SK-N-SH (cell line): ENCODE data around the gene RAE1. TPM values are rescaled to one million over a fixed set of nuclear protein-coding genes. Genes with fewer than 3 reads are reported as not detected.

Experiments
- CTCF ChIA-PET: fragments of 300-600, 350-600 bp; formaldehyde crosslinking; extraction: SDS; loops from one replicate; lab custom pipeline; 2021; lab: Yijun Ruan, JAX
- POLR2A ChIA-PET: fragments of 350-600 bp; sonication (Branson Sonifier 250); formaldehyde crosslinking; extraction: SDS; loops from one replicate; lab custom pipeline; 2020; ENCODE audit warnings: antibody characterized with exemption, inconsistent platforms; lab: Yijun Ruan, JAX
- DNase-seq: peaks from one replicate; pipeline ENCODE4 v3.0.0; 2012
- H2AFZ ChIP-seq: fragments of 200-600 bp; sonication (generic); 2 replicates; pipeline ENCODE4 v1.8.1; 2016; ENCODE audit warnings: antibody characterized with exemption, mild to moderate bottlenecking, low read depth
- H3F3A ChIP-seq: fragments of 200-600 bp; sonication (generic); replicated peaks from 2 replicates; pipeline ENCODE3; 2016; ENCODE audit warnings: antibody characterized with exemption, mild to moderate bottlenecking; ENCODE audit not compliant: insufficient read depth
- H3K27ac ChIP-seq, 2 experiments: fragments of 200-500 bp in 1 of 2; fragments of 200-600 bp in 1 of 2; sonication (Bioruptor generic) in 1 of 2; sonication (generic), shearing (Covaris generic) in 1 of 2; 2 replicates each; pipeline versions ENCODE4 v1.5.1 to v1.6.1; 2014 to 2016; ENCODE audit warnings: low read depth in 2 of 2, inconsistent platforms in 1 of 2, low read length in 1 of 2, mild to moderate bottlenecking in 1 of 2, mixed read lengths in 1 of 2
- H3K27me3 ChIP-seq: fragments of 200-600 bp; sonication (generic), shearing (Covaris generic); 2 replicates; pipeline ENCODE4 v1.6.1; 2016; ENCODE audit warnings: mixed run types; ENCODE audit not compliant: insufficient read depth
- H3K36me3 ChIP-seq, 2 experiments: fragments of 200-500 bp in 1 of 2; fragments of 200-600 bp in 1 of 2; sonication (Bioruptor generic) in 1 of 2; sonication (generic) in 1 of 2; replicated peaks in 1 of 2; 2 replicates each; pipeline versions ENCODE3 to v1.5.1; 2014 to 2016; ENCODE audit warnings: low read length in 1 of 2, mild to moderate bottlenecking in 1 of 2; ENCODE audit not compliant: insufficient read depth in 2 of 2, control insufficient read depth in 1 of 2
- H3K4me1 ChIP-seq, 2 experiments: fragments of 200-500 bp in 1 of 2; fragments of 200-600 bp in 1 of 2; sonication (Bioruptor generic) in 1 of 2; sonication (generic), shearing (Covaris generic) in 1 of 2; 2 replicates each; pipeline versions ENCODE4 v1.5.1 to v1.6.1; 2014 to 2016; ENCODE audit warnings: low read depth in 1 of 2, low read length in 1 of 2, mixed run types in 1 of 2; ENCODE audit not compliant: insufficient read depth in 2 of 2, control insufficient read depth in 1 of 2
- H3K4me2 ChIP-seq: fragments of 200-600 bp; sonication (generic), shearing (Covaris generic); 2 replicates; pipeline ENCODE4 v1.6.1; 2017; ENCODE audit warnings: mixed run types
- H3K4me3 ChIP-seq, 2 experiments: fragments of 200-500 bp in 1 of 2; fragments of 200-600 bp in 1 of 2; sonication (Bioruptor generic) in 1 of 2; sonication (generic), shearing (Covaris generic) in 1 of 2; 2 replicates each; pipeline versions ENCODE4 v1.5.1 to v1.8.1; 2014 to 2016; ENCODE audit warnings: low read depth in 2 of 2, inconsistent platforms in 1 of 2, low read length in 1 of 2, mild to moderate bottlenecking in 1 of 2, mixed read lengths in 1 of 2, moderate library complexity in 1 of 2
- H3K79me2 ChIP-seq: fragments of 200-600 bp; sonication (generic); 2 replicates; pipeline ENCODE4 v1.8.1; 2017; ENCODE audit warnings: mild to moderate bottlenecking; ENCODE audit not compliant: insufficient read depth
- H3K9ac ChIP-seq: fragments of 200-600 bp; sonication (generic); 2 replicates; pipeline ENCODE4 v1.6.1; 2017; ENCODE audit warnings: mixed run types
- H3K9me2 ChIP-seq: fragments of 200-600 bp; sonication (generic); 2 replicates; pipeline ENCODE4 v1.6.1; 2017; ENCODE audit warnings: mixed run types
- H3K9me3 ChIP-seq: fragments of 200-600 bp; sonication (generic); 2 replicates; pipeline ENCODE4 v1.6.1; 2017; ENCODE audit warnings: mixed run types, mild to moderate bottlenecking, moderate library complexity
- H4K20me1 ChIP-seq: fragments of 200-600 bp; sonication (generic); 2 replicates; pipeline ENCODE4 v1.6.1; 2017; ENCODE audit warnings: mild to moderate bottlenecking, mixed run types; ENCODE audit not compliant: insufficient read depth
- CHD2 ChIP-seq: fragments of 150-350 bp; IDR thresholded peaks from 2 replicates; pipeline ENCODE4 v1.6.1; 2018; ENCODE audit warnings: low read length; ENCODE audit not compliant: partially characterized antibody
- EZH2phosphoT487 ChIP-seq: fragments of 200-600 bp; sonication (generic); IDR thresholded peaks from 2 replicates; pipeline ENCODE4 v1.6.1; 2017; ENCODE audit warnings: low read depth, mixed run types, mild to moderate bottlenecking, antibody characterized with exemption, moderate library complexity, borderline replicate concordance
- FOXJ3 ChIP-seq: sonication (generic); formaldehyde crosslinking; IDR thresholded peaks from 2 replicates; pipeline ENCODE4 v1.5.1; 2020; ENCODE audit warnings: mild to moderate bottlenecking, missing genetic modification reagents
- GATA2 ChIP-seq: sonication (generic); formaldehyde crosslinking; IDR thresholded peaks from 2 replicates; pipeline ENCODE4 v1.5.0; 2020; ENCODE audit warnings: mild to moderate bottlenecking, missing genetic modification reagents
- IRF3 ChIP-seq: fragments of 150-350 bp; IDR thresholded peaks from 2 replicates; pipeline ENCODE4 v1.6.1; 2016; ENCODE audit warnings: mild to moderate bottlenecking, low read depth, low read length
- MEF2A ChIP-seq: IDR thresholded peaks from 2 replicates; pipeline ENCODE4 v1.4.0; 2012; ENCODE audit warnings: low read depth, borderline replicate concordance
- NFIC ChIP-seq: IDR thresholded peaks from 2 replicates; pipeline ENCODE4 v1.4.0; 2012; ENCODE audit warnings: borderline replicate concordance
- NRF1 ChIP-seq: IDR thresholded peaks from 2 replicates; pipeline ENCODE4 v1.6.1; 2012; ENCODE audit warnings: low read depth, mild to moderate bottlenecking, low read length
- RCOR1 ChIP-seq: fragments of 150-350 bp; IDR thresholded peaks from 2 replicates; pipeline ENCODE4 v1.6.1; 2017; ENCODE audit warnings: antibody characterized with exemption, low read length
- SIN3A ChIP-seq: IDR thresholded peaks from 2 replicates; pipeline ENCODE4 v1.6.1; 2012; ENCODE audit warnings: low read depth, mild to moderate bottlenecking, low read length, moderate library complexity, borderline replicate concordance
- TAF1 ChIP-seq: IDR thresholded peaks from 2 replicates; pipeline ENCODE4 v1.6.1; 2012; ENCODE audit warnings: low read depth, mild to moderate bottlenecking, low read length, moderate library complexity, borderline replicate concordance
- TCF12 ChIP-seq: IDR thresholded peaks from 2 replicates; pipeline ENCODE4 v1.4.0; 2012
- WGBS: methylation state at CpG from one replicate; pipeline ENCODE4 v1.1.6; 2017; ENCODE audit warnings: low lambda C conversion rate; 5-methylcytosine and 5-hydroxymethylcytosine counted together
- polyA plus RNA-seq, 3 experiments: library from polyadenylated mRNA; depleted of rRNA; stranded (reverse); fragments of >200 nt; gene quantifications; 2 replicates each; pipeline ENCODE4 v1.2.3, GENCODE V29; 2012
- TF ChIP-seq, protein P1 (sequence below): IDR thresholded peaks from 2 replicates; pipeline ENCODE4 v1.6.1; 2012; ENCODE audit warnings: mild to moderate bottlenecking, low read depth, low read length, moderate library complexity
- TF ChIP-seq, protein P2 (sequence below): IDR thresholded peaks from 2 replicates; pipeline ENCODE4 v1.4.0; 2012; ENCODE audit warnings: low read depth

The RAE1 gene
- polyA plus RNA-seq, 1 of the 3 experiments (the other 2 are of a cell fraction): 82.4 TPM

DNA sequence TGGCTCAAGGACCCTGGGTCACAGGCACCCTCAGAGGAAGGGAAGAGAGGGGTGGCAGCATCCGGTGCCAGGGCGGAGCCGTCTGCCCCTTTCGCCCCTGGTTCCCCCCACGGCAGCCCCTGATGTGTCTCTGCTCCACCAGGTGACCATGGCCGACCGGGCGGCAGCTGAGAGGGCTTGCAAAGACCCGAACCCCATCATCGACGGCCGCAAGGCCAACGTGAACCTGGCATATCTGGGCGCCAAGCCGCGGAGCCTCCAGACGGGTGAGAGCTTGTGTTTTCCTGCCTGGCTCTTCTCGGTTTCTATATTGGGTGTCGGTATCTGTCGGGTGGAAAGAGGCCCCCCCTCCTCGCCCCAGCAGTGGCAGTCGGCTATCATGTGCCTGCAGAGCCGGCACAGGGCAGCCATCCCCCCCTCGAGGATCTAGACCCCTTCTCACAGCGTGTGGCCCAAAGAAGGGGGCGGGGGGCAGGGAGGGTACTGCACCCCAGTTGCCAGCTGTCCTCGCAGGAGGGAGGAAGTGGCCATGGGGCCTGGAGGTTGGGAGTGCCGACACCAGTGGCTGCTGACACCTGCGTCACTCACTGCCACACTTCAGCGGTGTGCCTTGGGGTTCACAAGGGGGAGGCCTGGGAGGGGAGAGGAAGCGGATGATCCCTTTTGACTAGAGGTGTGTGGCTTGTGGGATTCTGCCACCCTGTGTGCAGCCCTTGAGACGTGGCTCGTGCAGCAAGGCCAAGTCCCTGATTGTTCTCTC is 41.6 kb downstream of the RAE1 start (continued):
- TF ChIP-seq IRF3 (no peak), EZH2phosphoT487 (no peak), NFIC (no peak), FOXJ3 (CRISPR knock-in tag) (no peak), NRF1 (no peak), SIN3A (no peak)

DNA sequence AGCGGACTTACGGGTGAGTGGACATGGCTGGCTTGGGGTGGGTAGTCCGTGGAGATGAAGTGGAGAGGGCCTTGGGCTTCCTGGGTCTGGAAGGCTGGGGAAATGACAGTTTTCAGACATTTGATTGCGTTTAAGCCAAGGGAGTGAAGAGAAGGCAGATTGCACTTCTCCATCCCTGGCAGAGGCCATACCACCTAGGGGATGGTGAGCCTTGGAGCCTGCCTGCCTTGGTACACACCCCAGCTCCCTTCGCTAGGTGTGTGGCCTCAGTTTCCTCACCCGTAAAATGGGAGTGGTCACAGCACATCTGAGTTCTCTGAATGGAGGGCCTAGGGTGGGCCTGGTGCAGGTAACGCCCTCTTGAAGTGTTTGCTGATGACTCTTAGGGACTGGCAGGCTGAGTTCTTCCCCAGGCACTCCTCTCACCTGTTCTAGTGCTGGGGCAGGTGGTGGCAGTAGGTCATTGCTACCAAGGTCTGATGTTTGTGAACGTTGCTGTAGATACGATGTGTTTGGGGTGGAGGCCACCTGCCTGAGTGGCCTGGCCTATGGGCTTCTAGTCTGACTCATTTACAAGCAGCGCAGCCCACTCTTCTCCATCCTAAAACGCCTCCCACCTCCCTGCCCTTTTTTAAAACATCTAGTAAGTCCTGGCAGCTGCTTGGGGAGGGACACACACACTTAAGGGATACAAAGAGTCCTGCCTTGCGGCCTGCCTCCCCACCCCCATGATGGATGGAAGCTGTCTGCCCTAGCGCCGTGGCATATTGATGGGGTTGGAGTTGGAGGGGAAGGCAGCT is 42.5 kb downstream of the RAE1 start:
- no peak for DNase-seq
- WGBS: 95% methylated on average over 12 of the region's 14 CpGs
- ChIA-PET POLR2A (interaction anchor here (1.1 to 1.4 kb wide), 2 partner anchors 12 to 47 kb away, joined by 3 read pairs; no protein-coding TSS in a partner anchor), CTCF (interaction anchor here (1.6 to 2.9 kb wide), 2 partner anchors 102 to 105 kb away, joined by 5 to 14 read pairs; no protein-coding TSS in a partner anchor)
- H3K4me2 ChIP-seq: peak overlapping the region; percentile 93; the same call in 1 of the 2 replicates
- H3K9me2 ChIP-seq: no peaks in the 10 kb centered on the region
- no peaks in the 10 kb centered on the region for H4K20me1 ChIP-seq
- H3K9ac ChIP-seq: no peak overlapping the region
- peaks cover 14% of the 10 kb centered on the region for H3K79me2 ChIP-seq
- no peak overlapping the region for H3K4me3 ChIP-seq
- no peaks in the 10 kb centered on the region for H3K27me3 ChIP-seq
- no peak overlapping the region for H3K27ac ChIP-seq
- H3K36me3 ChIP-seq: peaks cover 0 to 27% of the 10 kb centered on the region in 2 experiments
- peaks cover 0 to 29% of the 10 kb centered on the region in 2 experiments; a peak in 1 of 4 replicates for H3K4me1 ChIP-seq
- TF ChIP-seq FOXJ3 (CRISPR knock-in tag): no peak
- H2AFZ ChIP-seq: no peak overlapping the region
- H3K9me3 ChIP-seq: no peaks in the 10 kb centered on the region
- H3F3A ChIP-seq: no peaks in the 10 kb centered on the region

DNA sequence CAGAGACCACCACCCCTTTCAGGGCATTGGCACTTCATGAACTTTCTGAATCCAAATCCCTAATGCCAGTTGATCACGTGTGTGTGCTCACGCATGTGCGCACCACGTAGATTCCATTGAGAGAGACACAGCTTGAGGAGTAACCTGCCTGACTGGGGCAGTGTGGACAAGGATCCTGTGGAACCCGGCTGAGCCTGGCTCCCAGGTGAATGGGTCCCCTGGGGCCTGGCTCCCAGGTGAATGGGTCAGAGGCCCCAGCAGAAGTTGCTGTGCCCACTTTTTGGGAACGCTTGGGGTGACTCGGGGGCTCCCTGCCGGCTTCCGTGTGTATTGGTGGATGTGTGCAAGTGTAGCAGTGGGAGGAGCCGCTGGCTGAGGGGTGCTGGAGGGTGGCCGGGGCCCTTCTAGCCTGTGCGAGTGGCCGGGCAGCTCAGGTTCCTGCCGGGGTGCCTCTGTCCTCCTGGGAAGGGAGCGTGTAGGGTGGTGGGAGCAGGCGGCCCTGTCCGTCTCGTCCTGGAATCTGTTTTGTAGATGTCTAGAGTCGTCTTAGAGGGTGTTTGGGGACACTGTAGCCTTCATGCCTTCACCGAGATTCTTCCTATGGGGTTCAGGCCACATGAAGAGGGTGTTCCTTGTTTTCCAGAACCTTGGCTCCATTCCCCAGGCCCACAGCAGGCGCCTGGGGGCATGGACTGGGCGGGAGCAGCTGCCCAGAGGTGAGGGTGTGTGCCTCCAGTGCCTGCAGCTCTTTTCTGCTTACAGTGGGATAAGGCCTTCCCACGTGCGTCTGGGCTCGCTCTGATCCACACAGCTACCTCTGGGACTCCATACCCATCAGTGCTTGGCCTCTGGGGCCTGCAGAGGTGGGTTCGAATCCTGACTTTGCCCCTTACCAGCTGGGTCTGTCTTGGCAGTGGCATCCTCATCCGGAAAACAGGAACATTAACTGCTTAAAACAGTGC is 43.3 kb downstream of the RAE1 start:
- no peak for DNase-seq
- H3K9me2 ChIP-seq: no peaks in the 10 kb centered on the region
- H3K4me3 ChIP-seq: no peak overlapping the region
- H3K27ac ChIP-seq: no peak overlapping the region
- H3K27me3 ChIP-seq: no peaks in the 10 kb centered on the region
- POLR2A ChIA-PET: no interaction called here
- no peak overlapping the region for H3K9ac ChIP-seq
- WGBS: 91% methylated on average over 21 of the region's 27 CpGs
- H3K4me1 ChIP-seq: peaks cover 0 to 35% of the 10 kb centered on the region in 2 experiments; a peak in 1 of 4 replicates
- no peaks in the 10 kb centered on the region for H3F3A ChIP-seq
- peaks cover 0 to 32% of the 10 kb centered on the region in 2 experiments for H3K36me3 ChIP-seq
- no peaks in the 10 kb centered on the region for H4K20me1 ChIP-seq
- no peak overlapping the region for H3K4me2 ChIP-seq
- CTCF ChIA-PET: interaction anchor here (1.6 to 2.9 kb wide), 2 partner anchors 101 to 104 kb away, joined by 5 to 14 read pairs; no protein-coding TSS in a partner anchor
- H3K79me2 ChIP-seq: peaks cover 14% of the 10 kb centered on the region
- H2AFZ ChIP-seq: no peak overlapping the region
- no peaks in the 10 kb centered on the region for H3K9me3 ChIP-seq
- no peak for TF ChIP-seq NRF1
- TF ChIP-seq CHD2: no peak
- TF ChIP-seq TAF1: no peak
- no peak for TF ChIP-seq FOXJ3 (CRISPR knock-in tag)
- TF ChIP-seq NFIC: no peak
- TF ChIP-seq, protein P1, sequence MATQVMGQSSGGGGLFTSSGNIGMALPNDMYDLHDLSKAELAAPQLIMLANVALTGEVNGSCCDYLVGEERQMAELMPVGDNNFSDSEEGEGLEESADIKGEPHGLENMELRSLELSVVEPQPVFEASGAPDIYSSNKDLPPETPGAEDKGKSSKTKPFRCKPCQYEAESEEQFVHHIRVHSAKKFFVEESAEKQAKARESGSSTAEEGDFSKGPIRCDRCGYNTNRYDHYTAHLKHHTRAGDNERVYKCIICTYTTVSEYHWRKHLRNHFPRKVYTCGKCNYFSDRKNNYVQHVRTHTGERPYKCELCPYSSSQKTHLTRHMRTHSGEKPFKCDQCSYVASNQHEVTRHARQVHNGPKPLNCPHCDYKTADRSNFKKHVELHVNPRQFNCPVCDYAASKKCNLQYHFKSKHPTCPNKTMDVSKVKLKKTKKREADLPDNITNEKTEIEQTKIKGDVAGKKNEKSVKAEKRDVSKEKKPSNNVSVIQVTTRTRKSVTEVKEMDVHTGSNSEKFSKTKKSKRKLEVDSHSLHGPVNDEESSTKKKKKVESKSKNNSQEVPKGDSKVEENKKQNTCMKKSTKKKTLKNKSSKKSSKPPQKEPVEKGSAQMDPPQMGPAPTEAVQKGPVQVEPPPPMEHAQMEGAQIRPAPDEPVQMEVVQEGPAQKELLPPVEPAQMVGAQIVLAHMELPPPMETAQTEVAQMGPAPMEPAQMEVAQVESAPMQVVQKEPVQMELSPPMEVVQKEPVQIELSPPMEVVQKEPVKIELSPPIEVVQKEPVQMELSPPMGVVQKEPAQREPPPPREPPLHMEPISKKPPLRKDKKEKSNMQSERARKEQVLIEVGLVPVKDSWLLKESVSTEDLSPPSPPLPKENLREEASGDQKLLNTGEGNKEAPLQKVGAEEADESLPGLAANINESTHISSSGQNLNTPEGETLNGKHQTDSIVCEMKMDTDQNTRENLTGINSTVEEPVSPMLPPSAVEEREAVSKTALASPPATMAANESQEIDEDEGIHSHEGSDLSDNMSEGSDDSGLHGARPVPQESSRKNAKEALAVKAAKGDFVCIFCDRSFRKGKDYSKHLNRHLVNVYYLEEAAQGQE: no peak
- no peak for TF ChIP-seq EZH2phosphoT487
- no peak for TF ChIP-seq MEF2A
- TF ChIP-seq, protein P2, sequence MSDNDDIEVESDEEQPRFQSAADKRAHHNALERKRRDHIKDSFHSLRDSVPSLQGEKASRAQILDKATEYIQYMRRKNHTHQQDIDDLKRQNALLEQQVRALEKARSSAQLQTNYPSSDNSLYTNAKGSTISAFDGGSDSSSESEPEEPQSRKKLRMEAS: no peak
- no peak for TF ChIP-seq GATA2 (CRISPR knock-in tag)
- no peak for TF ChIP-seq TCF12
- no peak for TF ChIP-seq RCOR1
